Fibroblast of pulmonary artery (primary cell): ENCODE measurements around the gene FOXF1.

Source experiments
- DNase-seq: peaks from one replicate; pipeline ENCODE4 v3.0.0-alpha.2; 2010; ENCODE audit warnings: low read depth
- H3K4me3 ChIP-seq: replicated peaks from 2 replicates; pipeline ENCODE4 v1.5.1; 2011; ENCODE audit warnings: low read depth, mild to moderate bottlenecking, control low read depth, low read length, moderate library complexity
- CTCF ChIP-seq: IDR thresholded peaks from 2 replicates; pipeline ENCODE4 v1.5.1; 2011; ENCODE audit warnings: mild to moderate bottlenecking, control low read depth, low read length, inconsistent platforms; ENCODE audit errors: missing control alignments

FOXF1 gene

GRCh38 chr16:86522634-86523033 is 12.3 kb downstream of the FOXF1 start:
- no peak for DNase-seq
- no peak overlapping the region for H3K4me3 ChIP-seq
- no peak for TF ChIP-seq CTCF

GRCh38 chr16:86523166-86523740 is 12.9 kb downstream of the FOXF1 start:
- no peak for TF ChIP-seq CTCF
- H3K4me3 ChIP-seq = no peak overlapping the region
- no peak for DNase-seq

- DNase-seq = no peak
- no peak overlapping the region for H3K4me3 ChIP-seq
- no peak for TF ChIP-seq CTCF
Measured at GRCh38 chr16:86524029-86524428, 13.7 kb downstream of the FOXF1 start.

- no peak overlapping the region for H3K4me3 ChIP-seq
- no peak for DNase-seq
- TF ChIP-seq CTCF = no peak
Measured at GRCh38 chr16:86525696-86526095, 15.4 kb downstream of the FOXF1 start.

GRCh38 chr16:86527366-86527765 is 17.0 kb downstream of the FOXF1 start:
- H3K4me3 ChIP-seq = no peak overlapping the region
- DNase-seq = no peak
- no peak for TF ChIP-seq CTCF

GRCh38 chr16:86528061-86528929 is 18.0 kb downstream of the FOXF1 start:
- DNase-seq = no peak
- H3K4me3 ChIP-seq = no peak overlapping the region
- TF ChIP-seq CTCF = no peak

GRCh38 chr16:86529160-86529559 is 18.8 kb downstream of the FOXF1 start:
- H3K4me3 ChIP-seq = no peak overlapping the region
- no peak for DNase-seq
- TF ChIP-seq CTCF = no peak
